G401 (cell line): ENCODE data around the gene TAAR8. TPM values are rescaled to one million over a fixed set of nuclear protein-coding genes. Genes with fewer than 3 reads are reported as not detected.
"Not testable (repeated sequence)": the region's sequence is repeated elsewhere in the genome, so short reads cannot be mapped to it uniquely, and the experiment has no call there.

Experiments used
- DNase-seq: peaks from one replicate; pipeline ENCODE4 v3.0.0-alpha.2; 2015; ENCODE audit warnings: low spot score
- in situ Hi-C: cut with HindIII; loops from 2 replicates; pipeline ENCODE4 v1.10.0; 2016; ENCODE audit warnings: low sequenced_read_pairs, mixed read lengths
- total RNA-seq: library from RNA; depleted of rRNA; stranded (reverse); fragments of >200 nt; shearing (Covaris generic); gene quantifications from 2 replicates; pipeline ENCODE4 v1.2.3, GENCODE V29; 2014; rRNA removed

The TAAR8 gene
- total RNA-seq, 1 experiment from 2014 or later: not detected

DNA sequence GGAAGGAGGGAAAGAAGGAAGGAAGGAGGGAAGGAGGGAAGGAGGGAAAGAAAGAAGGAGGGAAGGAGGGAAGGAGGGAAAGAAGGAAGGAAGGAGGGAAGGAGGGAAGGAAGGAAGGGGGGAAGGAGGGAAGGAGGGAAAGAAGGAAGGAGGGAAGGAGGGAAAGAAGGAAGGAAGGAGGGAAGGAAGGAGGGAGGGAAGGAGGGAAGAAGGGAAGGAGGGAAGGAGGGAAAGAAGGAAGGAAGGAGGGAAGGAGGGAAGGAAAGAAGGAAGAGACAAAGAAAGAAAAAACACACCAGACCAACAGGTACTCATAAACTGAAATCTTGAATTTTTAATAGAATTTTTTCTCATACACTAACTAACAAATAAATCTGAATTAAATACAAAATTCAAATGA is 48.4 kb downstream of the TAAR8 start:
- in situ Hi-C loops, DNase-seq: not testable (repeated sequence)

Other genes with a start within 250 kb of the TAAR8 start
- gene MOXD1, start 151.2 kb upstream of the TAAR8 start, total RNA-seq: not detected in 2 replicates
- 1.4 and 3.5 TPM in 2 replicates for gene STX7, start 39.6 kb upstream of the TAAR8 start, total RNA-seq
- not detected in 2 replicates for gene TAAR9, start 14.4 kb upstream of the TAAR8 start, total RNA-seq
- not detected in 2 replicates for gene TAAR6, start 17.6 kb downstream of the TAAR8 start, total RNA-seq
- gene TAAR5, start 37.1 kb downstream of the TAAR8 start, total RNA-seq: not detected in 2 replicates
- not detected in 2 replicates for gene TAAR2, start 71.6 kb downstream of the TAAR8 start, total RNA-seq
- gene TAAR1, start 106.5 kb downstream of the TAAR8 start, total RNA-seq: not detected in 2 replicates
- gene VNN1, start 161.4 kb downstream of the TAAR8 start, total RNA-seq: not detected in 2 replicates
- gene VNN2, start 205.2 kb downstream of the TAAR8 start, total RNA-seq: not detected in 2 replicates
- gene SLC18B1, start 246.0 kb downstream of the TAAR8 start, total RNA-seq: 10.8 and 15.5 TPM in 2 replicates